Measurements from ENCODE around the gene EHF. TPM values are rescaled to one million over a fixed set of nuclear protein-coding genes. Genes with fewer than 3 reads are reported as not detected.

The EHF gene
- total and polyA plus RNA-seq, 12 donors: 0.11 to 6.8 (median 0.76) TPM

DNA sequence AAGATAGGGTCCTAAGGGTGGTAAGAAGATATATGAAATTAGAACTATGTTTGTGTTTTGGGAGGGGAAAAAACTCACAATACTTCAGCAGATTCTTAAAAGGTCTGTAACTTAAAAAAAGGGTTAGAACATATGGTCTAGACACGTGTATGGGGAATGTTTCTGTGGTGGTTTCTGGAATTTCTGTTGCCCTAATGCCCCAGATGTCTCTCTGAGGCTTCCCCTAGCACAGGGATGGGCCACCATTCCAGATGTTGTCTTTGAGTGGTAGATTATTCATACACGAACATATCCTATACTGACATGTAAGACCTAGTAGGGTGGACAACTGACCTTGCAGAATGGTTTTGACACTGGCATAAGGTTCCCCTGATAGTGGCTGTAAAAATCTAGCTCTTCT, 26.2 kb downstream of the EHF start:
- DNase-seq: no peak
- Histone ChIP-seq H3K27ac (no peak overlapping the region), H3K4me3 (no peak overlapping the region), H3K36me3 (replicated peaks in 1 of 2) (no peaks in the 10 kb centered on the region), H3K4me1 (replicated peaks in 1 of 2) (peaks cover 0 to 8% of the 10 kb centered on the region in 2 donors), H3K27me3 (no peaks in the 10 kb centered on the region), H3K9me3 (replicated peaks in 1 of 3) (no peaks in the 10 kb centered on the region)
- 80 to 86% (median 82%) methylated on average over 2 of the region's 2 CpGs for WGBS, 4 donors
- TF ChIP-seq, protein P1, sequence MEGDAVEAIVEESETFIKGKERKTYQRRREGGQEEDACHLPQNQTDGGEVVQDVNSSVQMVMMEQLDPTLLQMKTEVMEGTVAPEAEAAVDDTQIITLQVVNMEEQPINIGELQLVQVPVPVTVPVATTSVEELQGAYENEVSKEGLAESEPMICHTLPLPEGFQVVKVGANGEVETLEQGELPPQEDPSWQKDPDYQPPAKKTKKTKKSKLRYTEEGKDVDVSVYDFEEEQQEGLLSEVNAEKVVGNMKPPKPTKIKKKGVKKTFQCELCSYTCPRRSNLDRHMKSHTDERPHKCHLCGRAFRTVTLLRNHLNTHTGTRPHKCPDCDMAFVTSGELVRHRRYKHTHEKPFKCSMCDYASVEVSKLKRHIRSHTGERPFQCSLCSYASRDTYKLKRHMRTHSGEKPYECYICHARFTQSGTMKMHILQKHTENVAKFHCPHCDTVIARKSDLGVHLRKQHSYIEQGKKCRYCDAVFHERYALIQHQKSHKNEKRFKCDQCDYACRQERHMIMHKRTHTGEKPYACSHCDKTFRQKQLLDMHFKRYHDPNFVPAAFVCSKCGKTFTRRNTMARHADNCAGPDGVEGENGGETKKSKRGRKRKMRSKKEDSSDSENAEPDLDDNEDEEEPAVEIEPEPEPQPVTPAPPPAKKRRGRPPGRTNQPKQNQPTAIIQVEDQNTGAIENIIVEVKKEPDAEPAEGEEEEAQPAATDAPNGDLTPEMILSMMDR (IDR thresholded peaks at IDR 0.05): no peak
- no peak for TF ChIP-seq POLR2A (IDR thresholded peaks at IDR 0.05)
- intact Hi-C loops (cut with DNase I): no loop called here

DNA sequence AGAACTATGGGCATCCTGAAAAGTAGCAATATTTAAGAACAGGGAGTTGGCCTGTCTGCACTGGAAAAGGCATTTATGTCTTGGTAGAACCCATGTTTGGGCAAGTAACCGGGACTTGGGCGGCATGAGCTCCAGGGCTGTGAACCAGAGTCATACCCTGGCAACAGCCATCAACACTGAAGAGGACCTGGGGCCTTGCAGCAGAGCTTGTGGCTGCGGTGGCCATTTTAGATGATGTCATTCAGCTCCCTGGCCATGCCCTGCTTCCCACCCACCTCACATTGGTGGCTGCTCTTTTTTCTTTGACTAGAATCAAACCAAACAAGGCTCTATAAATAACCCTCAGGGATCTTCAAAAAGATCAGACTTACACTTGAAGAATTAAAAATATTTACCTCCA, 26.6 kb downstream of the EHF start:
- WGBS, 4 donors: 96 to 100% (median 97%) methylated on average over 1 to 3 of the region's 3 CpGs
- H3K27ac ChIP-seq: no peak overlapping the region
- H3K4me1 ChIP-seq (replicated peaks in 1 of 2): peaks cover 0 to 12% of the 10 kb centered on the region in 2 donors
- TF ChIP-seq, protein P1 (IDR thresholded peaks at IDR 0.05): no peak
- no peak for TF ChIP-seq POLR2A (IDR thresholded peaks at IDR 0.05)
- no peaks in the 10 kb centered on the region for H3K36me3 ChIP-seq (replicated peaks in 1 of 2)
- DNase-seq: no peak
- no peaks in the 10 kb centered on the region for H3K27me3 ChIP-seq
- H3K9me3 ChIP-seq (replicated peaks in 1 of 3): no peaks in the 10 kb centered on the region
- intact Hi-C loops (cut with DNase I): no loop called here
- H3K4me3 ChIP-seq: no peak overlapping the region

DNA sequence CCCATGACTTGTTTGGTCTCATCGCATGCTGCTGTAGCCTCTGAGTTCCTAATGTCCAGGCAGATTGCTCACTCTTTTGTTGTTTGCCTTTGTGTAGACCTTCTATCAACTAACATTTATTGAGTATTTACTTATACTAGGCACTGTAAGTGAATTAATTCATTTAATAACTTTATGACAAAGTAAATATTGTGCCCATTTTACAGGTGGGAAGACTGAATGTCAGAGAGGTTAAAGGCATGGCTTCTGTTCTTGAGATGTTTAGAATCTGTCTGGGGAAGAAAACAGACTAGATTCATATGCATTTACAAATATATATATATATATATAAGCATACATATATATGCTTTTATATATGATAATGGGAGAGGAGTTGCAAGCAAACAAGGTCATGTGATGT, 27.1 kb downstream of the EHF start:
- intact Hi-C loops (cut with DNase I): no loop called here

DNA sequence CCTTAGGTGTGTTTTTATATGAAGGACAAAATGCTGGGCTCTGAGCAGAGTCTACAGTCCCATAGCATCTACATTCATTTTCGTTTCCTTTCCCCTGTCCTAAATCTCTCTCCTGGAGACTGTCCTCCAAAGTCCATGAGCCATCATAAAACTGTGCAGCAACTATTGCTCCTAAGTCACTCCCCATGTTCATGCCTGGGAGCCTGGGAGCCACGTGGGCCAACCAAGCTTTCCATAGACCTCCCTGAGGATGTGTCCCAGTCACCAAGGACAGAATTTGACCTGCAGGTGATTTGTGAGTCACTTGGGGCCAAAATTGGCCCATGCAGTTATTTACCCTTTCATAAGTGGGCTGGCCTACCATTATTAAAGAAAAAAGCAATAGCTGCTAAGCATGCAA, 28.7 kb downstream of the EHF start:
- Histone ChIP-seq H3K36me3 (replicated peaks in 1 of 2) (no peaks in the 10 kb centered on the region), H3K27me3 (no peaks in the 10 kb centered on the region), H3K4me3 (no peak overlapping the region), H3K9me3 (replicated peaks in 1 of 3) (no peaks in the 10 kb centered on the region), H3K27ac (peak overlapping the region in 1 of 5 donors; percentile 24), H3K4me1 (replicated peaks in 1 of 2) (peaks cover 9 to 31% of the 10 kb centered on the region in 2 donors)
- TF ChIP-seq, protein P1 (IDR thresholded peaks at IDR 0.05): no peak
- no peak for TF ChIP-seq POLR2A (IDR thresholded peaks at IDR 0.05)
- WGBS, 4 donors: 38 to 65% (median 50%) methylated on average over 2 of the region's 2 CpGs
- peak in 6 of 7 donors; percentile 49 to 86 (median 64) for DNase-seq
- intact Hi-C loops (cut with DNase I): no loop called here

More for the DNA sequence above, 27.1 kb downstream of the EHF start:
- 92 to 100% (median 95%) methylated on average over 1 of the region's 1 CpG for WGBS, 4 donors
- Histone ChIP-seq H3K9me3 (replicated peaks in 1 of 3) (no peaks in the 10 kb centered on the region), H3K27ac (no peak overlapping the region), H3K4me3 (no peak overlapping the region), H3K36me3 (replicated peaks in 1 of 2) (no peaks in the 10 kb centered on the region), H3K27me3 (no peaks in the 10 kb centered on the region), H3K4me1 (replicated peaks in 1 of 2) (peaks cover 0 to 17% of the 10 kb centered on the region in 2 donors)
- DNase-seq: no peak
- TF ChIP-seq POLR2A (IDR thresholded peaks at IDR 0.05): no peak
- TF ChIP-seq, protein P1 (IDR thresholded peaks at IDR 0.05): no peak
